ENCODE measurements around the gene LYVE1.

Gene LYVE1

GRCh38 chr11:10522921-10523320 lies 45.5 kb downstream of the LYVE1 start:
- DNase-seq (ENCODE audit: low spot score) = no peak

DNA sequence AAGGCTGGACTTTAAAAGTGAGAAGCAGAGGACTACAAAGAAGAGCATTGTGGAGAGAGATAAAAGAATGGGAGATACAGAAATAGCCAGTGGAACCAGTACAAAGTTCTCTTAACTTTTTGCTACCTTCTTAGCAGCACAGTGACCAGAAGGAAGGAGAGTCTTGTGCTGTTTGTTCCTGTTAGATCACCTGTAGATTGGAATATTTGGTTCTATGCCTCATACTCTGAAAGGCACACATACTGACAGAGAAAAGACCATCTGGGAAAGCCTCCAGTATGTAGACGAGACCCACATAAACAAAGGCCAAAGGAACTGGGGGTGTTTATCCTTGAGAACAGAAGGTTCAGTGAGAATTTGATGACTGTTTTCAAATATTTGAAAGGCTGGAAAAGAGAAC lies 46.2 kb downstream of the LYVE1 start:
- DNase-seq (ENCODE audit: low spot score) = no peak

GRCh38 chr11:10520562-10520961 lies 47.9 kb downstream of the LYVE1 start:
- DNase-seq (ENCODE audit: low spot score) = no peak

GRCh38 chr11:10519630-10520029 lies 48.8 kb downstream of the LYVE1 start:
- DNase-seq (ENCODE audit: low spot score) = no peak

GRCh38 chr11:10518891-10519290 lies 49.6 kb downstream of the LYVE1 start:
- DNase-seq (ENCODE audit: low spot score) = no peak

DNA sequence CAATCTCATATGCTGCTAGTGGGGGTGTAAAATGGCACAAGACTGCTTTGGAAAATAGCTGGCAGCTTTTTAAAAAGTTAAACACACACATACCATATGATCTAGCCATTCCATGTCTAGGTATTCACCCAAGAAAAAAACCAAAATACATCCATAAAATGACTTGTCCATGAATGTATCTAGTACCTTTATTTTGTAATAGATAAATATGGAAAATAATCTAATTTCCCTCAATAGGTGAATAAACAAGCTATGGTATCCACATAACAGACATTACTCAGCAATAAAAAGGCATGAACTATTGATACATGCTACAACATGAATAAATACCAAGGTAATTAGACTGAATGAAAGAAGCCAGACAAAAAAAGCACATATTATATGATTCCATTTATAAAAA lies 50.3 kb downstream of the LYVE1 start:
- no peak for DNase-seq (ENCODE audit: low spot score)

DNA sequence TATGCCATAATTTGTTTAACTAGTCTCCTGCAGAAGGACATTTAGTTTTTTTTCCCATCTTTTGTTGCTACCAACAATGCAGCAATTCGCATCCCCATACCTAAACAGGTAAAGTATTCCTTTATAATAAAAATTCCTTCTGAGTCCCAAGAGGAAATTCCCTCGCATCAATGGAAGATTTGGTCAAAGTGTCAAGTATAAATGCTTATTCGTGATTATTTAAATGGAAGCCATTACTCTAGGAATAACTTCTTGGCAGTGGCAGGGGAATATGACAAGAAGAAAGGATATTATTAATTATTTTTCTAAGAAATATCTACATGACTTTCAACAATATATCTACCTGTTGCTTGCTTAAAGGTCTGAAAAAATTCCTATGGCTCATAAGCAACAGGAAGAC lies 53.0 kb downstream of the LYVE1 start:
- DNase-seq (ENCODE audit: low spot score) = no peak

DNA sequence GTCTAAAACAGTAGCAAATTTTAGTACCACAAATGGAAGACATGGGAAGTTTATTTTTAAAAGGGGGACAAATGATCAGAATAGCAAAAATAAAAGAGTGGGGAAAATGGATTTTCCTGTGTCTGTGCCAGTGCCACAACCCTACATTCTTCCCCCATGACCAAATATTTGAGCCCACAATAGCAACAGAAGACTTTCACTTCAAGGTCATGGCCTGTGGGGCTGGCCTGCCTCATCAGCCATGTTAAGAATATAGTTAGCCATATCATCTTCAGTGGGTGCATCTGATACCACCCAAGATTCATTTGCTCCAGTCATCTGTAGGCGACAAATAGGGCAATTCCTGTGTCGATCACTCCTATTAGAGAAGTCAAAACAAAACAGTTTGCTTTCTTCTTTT lies 53.8 kb downstream of the LYVE1 start:
- no peak for DNase-seq (ENCODE audit: low spot score)

DNA sequence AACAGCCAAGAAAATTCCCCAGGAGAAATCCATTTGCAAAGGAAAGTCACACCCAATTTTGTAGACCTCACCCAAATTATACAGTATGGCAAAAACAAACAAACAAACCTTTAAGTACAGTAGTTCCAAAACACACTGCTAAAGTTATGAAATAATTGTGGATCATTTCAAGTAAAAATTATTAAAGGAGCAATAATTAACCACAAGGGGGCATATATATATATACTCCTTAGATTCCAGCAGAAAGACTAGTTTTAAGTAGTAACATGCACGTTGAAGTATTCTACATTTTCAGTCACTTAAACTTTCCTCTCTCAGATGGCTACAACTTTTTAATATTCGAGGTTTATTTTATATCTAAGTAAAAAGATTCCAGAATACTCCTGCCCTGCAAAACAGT lies 54.3 kb downstream of the LYVE1 start:
- DNase-seq (ENCODE audit: low spot score) = no peak

DNA sequence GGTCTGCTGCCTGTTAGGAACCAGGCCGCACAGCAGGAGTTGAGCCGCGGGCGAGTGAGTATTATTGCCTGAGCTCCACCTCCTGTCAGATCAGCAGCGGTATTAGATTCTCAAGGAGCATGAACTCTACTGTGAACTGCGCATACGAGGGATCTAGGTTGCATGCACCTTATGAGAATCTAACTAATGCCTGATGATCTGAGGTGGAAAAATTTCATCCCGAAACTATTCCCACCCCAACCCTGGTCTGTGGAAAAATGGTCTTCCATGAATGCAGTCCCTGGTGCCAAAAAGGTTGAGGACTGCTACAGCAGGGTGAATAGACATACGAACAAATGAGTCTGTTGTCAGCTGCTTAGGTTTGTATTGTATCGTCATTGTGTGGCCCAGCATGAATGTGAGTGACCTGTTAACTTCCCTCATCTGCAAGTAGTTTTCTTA lies 57.3 kb downstream of the LYVE1 start:
- DNase-seq (ENCODE audit: low spot score) = no peak

Data from activated CD4-positive, alpha-beta T cell treated with anti-CD3 and anti-CD28 coated beads, Interleukin-2, Interleukin-4, amounts not matched to agents 100 ng/mL and 50 ng/mL, durations not matched to agents 16 hours and 8 hours (primary cell).